HG03196 (cell line): Measurements from ENCODE around the gene KCTD10.
"Not testable (repeated sequence)": the region's sequence is repeated elsewhere in the genome, so short reads cannot be mapped to it uniquely, and the experiment has no call there.

Source experiments
- ATAC-seq: cut with Tn5 transposase; IDR thresholded peaks from one replicate; pipeline ENCODE4 v1.9.1; 2021; ENCODE audit not compliant: unreplicated experiment

Gene KCTD10

DNA sequence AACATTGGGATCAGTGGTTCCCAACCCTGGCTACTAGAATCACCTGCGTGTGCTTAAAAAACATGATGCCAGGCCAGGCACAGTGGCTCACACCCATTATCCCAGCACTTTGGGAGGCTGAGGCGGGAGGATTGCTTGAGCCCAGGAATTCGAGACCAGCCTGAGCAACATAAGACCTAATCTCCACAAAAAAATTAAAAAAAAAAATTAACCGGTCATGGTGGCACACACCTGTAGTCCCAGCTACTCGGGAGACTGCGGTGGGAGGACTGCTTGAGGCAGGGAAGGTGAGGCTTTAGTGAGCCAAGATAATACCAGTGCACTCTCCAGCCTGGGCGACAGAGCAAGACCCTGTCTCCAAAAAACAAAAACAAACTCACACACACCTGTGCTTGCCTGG lies 2.0 kb downstream of the KCTD10 start:
- ATAC-seq, result no peak

DNA sequence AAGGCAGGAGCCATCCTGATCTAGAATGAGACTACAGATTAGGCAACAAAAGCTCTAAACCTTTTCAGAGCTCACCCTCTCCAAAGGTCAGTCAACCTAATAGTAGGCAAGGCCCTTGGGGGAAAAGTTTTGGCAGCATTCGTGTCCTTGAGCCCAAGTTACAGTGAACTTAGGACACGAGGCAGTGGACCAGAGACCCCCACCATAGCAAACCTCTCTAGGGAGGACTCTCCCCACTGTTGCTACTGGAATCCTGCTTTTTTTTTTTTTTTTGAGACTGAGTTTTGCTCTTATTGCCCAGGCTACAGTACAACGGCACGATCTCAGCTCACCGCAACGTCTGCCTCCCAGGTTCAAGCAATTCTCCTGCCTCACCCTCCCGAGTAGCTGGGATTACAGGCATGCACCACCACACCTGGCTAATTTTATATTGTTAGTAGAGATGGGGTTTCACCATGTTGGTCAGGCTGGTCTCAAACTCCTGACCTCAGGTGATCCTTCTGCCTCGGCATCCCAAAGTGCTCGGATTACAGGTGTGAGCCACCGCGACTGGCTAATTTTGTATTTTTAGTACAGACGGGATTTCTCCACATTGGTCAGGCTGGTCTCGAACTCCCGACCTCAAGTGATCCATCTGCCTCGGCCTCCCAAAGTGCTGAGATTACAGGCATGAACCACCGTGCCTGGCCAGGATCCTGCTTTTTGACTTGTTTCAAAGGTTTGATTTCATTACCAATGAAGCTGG lies 3.4 kb downstream of the KCTD10 start:
- ATAC-seq, result not testable (repeated sequence)

DNA sequence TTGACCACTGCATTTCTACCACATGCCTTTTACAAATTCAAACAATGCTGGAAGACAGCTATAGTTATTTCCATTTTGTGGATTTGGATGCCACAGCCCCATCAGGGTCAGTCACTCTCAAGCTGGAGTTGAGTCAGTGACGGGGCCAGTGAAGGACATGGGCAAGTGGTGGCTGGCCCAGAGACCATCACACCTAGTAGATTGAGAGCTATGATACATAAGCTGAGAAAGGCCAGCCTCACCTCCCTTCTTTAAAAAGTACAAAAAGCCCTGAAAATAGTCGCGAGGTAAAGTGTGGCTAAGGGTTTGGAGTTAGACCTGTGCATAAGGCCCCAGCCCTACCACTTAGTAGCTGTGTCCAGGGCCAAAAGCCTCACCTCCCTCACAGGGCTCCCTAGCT lies 4.1 kb downstream of the KCTD10 start:
- ATAC-seq, result no peak

DNA sequence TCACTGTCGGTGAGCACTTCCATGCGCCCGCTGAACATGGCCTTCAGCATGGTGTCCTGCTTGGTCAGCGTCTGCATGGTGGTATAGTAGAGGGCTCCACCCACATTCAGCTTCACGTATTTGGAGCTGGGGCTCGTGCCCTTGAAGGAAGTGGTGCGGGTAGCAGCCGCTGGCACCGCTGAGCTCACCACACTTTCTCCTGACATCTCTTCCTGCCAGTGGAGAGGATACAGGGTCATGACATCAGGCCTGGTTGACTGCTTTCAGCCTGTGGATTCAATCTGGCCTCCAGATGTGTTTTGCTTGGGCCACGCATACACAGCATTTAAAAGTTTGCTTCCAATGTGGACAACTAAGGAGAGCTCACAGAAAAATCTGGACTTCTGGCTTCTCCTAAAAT lies 7.6 kb downstream of the KCTD10 start:
- no peak for ATAC-seq

DNA sequence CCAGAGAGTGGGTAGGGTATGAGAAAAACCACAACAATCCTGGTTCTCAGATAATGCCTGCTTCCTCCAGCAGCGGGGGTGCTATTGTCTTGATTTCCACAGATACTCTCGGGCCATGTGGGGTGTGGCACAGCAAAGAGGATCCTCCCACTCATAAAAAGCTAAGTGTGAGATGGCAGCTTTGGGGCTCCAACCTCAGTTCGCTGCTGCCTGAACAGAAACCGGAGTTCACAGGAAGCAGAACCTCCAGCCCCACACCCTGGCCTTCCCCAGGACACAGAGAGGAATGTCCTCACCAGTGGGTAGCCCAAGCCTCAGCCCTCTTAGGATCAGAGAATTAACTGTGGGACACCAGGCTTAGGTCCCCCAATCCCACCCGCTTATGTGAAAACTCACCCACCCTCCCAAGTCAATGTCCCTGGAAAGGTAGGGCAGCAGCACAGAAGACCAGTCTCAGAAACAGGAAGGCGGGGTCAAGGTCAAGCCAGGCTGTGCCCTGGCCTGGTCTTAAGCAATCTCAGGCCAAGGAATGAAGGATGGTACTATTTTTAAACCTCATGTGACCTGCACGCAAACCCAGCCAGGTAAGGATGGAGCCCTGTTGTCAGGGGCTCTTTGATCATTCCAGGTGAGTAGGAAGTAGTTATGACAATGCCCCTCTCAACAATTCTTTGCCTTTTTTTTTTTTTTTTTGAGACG lies 9.0 kb downstream of the KCTD10 start:
- ATAC-seq, result no peak

DNA sequence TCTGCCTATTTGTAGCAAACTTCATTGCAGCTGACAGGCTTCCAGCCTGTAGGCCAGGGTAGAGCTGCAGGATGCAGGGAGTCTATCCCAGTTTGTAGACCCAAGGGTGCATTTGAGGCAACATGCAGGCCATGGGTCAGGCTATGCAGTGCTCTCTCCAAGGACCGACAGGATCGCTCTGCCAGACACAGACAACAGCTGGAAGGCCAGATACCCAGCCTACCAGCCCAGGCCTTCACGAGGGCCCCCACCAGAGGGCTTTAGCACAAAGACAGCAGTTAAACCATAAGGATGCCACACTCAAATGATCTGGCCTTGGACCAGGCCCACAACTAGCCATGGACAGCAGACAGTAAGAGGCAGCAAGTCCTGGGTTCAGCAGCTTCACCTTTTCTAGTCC lies 10.3 kb downstream of the KCTD10 start:
- no peak for ATAC-seq

DNA sequence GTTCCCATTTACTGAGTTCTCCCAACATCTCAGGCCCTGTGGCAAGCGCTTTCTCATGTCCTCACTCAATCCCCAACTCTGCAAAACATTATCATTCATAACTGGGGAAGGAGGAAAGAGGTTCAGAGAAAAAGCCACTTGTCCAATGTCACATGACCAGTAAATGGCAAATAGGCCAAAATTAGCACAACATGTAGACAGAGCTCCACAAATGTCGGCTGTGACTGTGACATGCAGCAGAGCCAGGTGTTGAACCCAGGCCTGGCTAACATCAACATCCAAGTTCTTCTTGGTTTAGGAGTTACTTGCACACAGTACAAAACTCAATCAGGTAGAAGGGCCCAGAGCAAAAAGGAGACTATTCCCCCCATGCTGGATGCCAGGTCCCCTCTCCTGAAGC lies 10.8 kb downstream of the KCTD10 start:
- no peak for ATAC-seq

DNA sequence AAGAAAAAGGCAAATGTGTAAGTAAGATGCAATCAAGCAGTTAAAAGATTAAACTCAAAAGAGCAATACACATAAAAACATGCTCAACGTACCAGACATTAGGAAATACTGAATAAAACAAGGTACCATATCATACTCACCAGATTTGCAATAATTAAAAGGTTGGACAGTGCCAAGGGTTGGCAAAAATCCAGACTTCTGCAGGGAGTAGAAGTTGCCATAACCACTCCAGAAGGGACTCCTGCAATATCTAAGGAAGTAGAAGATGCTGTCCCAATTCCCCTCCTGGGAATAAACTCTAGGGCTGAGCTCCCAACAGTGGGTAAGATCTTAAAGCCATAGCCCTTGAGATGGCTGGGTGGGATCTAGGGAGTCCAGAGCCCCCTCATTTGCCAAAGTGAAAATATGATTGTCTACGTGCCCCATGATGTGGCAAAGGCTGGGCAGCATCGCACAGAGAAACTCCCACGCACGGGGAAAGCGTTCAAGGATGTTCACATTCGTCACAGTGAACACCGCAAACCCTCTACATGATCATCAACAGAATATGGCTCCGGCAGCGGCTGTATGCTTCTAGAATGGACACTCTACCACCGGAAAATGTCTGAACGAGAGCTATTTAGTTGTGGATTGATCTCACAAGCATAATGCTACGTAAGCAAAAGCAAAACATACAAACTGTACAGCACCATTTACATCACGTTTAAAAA lies 12.3 kb downstream of the KCTD10 start:
- ATAC-seq, result no peak

DNA sequence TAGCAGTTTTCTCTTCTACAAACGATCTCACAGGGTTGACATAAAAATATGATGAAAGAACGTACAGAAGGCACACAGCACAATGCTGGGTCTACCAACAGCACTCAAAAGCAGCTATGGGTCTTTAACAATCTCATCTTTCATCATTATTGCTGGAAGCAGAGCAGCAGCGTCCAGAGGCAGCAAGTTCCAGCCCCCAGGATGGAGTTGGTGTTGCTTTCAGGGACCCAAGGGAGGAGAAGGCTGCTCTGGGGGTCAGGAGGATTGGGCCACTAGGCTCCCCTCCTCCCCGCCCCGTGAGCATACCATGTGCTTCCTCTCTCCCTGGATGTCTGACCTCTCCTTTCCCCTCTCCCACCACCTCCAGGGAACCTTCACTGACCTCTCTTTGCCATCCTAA lies 13.3 kb downstream of the KCTD10 start:
- ATAC-seq, result no peak

DNA sequence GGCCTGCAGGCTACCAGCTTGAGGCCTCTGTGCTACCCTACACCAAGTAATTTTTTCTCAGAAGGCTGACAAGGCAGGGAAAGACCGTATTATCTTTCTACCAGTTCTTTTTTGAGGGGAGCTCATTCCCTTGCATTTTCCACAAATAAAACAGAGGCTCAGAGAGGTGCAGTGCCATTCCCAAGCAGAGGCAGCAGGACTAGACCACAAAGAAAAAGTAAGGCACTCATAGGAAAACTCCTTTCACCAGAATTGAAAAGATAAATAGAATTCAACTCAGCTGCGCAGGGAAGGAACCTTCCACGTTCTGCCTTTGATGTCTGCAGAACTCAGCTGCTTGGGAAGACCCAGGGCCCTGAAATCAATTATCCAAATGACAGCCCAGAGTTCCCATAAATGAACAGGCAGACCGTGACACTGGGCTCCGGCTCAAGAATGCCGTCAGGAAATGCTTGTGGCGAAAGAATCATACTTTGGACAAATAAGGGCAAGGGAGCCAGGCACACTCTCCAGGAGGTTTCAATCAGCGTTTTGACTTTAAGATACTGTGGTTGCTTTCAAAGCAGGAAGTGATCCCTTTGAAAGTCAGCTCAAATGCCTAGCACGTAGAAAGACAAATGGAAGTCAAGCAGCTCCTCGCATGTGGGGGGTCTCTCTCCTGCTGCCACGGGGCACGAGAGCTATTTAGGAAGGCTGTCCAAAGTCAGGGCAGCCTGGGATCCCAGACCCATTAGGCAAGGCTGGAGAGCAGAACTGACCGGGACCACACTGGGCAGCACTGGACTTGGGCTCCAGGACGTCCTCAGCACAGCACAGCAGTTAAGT lies 14.0 kb downstream of the KCTD10 start:
- no peak for ATAC-seq

DNA sequence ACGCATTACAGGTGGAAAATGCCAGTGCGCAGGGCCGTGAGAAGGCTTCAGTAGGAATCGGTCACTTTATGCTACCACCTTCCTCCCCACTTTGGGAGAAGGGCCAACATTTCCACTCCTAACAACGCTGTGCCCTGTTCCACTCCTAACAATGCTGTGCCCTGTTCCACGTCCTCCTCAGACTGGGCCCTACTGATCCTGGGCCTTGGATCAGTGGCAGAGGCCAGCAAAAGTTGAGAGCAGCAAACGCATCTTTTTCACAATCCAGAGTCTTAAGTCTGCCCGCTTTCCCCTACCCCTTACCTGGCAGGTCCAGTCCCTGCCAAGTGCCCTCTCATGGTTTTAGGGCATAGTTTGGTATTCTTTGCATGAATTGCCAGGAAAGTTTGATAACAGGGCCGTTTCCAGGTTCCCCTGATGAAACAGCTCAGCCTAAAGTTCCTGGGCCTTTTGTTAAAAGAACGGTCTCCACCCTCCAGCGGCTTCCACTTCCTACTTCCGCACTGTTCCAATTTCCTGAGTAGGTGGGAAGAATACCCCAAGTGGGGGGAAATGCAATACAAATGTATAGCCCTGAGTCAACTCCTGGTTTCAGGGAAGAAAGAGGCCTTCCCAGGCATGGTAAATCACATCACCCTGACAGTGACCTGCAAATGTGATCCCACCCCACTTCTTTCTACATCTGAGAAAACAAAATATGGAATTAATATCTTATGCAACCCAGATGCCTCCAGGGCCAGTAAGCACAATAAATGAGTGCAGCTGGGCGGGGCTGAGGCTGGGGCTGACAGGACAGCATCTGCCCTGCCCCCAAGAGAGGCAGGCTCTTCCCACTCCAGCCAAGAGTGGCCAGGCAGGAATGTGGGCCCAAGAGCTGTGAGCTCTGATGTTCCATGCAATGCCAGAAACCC lies 15.0 kb downstream of the KCTD10 start:
- ATAC-seq, result no peak

DNA sequence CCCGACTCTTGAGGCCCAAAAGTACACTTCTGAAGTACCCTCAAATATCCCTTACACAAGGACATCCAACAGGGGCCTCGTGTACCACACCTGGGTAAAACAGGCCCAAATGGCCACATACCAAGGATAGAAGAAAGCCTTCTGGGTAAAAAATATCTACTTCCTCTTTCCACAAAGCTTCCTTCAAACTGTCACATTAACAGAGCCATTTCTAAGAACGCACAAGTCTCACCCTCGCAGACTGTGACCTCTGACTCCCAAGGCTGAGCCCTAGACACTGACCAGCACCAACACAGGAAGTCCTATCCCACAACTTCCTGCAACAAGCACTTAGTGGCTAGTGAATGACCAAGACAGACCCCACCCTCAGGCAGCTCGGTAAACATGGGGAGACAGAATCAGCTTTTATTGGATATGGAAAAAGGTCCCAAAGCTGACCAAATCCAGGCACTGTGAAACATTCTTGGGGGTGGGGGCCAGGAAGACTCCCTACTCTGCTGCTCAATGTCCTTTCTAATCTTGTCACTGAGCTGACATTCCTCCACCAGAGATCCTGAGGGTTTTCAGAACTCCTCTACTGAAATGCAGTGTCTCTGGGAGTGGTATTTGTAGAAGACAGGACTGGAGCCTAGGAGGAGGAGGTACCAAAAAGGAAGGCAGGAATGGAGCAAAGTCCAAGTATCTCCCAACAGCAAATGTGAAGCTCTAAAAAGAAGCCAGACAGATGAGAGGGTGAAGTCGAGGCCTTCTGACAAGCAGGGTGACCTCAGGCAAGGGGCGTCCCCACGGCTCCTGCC lies 15.9 kb downstream of the KCTD10 start:
- ATAC-seq, result no peak

DNA sequence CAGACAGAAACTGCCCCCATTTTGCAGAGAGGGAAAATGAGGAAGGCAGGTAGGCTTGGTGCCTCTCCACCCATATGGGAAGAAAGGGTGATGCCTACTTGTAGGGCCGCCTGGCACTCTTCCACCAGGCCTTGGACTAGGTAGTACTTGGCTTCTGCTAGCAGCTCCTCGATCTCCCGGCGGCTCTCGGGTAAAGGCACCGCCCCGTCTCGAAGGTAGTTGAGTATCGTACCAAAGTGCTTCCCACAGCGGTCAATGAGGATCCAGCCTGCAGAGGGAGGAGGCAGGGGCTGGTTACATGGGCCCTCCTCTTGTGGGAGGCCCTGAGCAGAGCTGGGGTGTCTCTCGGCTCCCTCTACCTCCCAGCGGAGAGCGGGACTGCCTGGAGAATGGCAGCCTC lies 16.6 kb downstream of the KCTD10 start:
- ATAC-seq, result no peak

DNA sequence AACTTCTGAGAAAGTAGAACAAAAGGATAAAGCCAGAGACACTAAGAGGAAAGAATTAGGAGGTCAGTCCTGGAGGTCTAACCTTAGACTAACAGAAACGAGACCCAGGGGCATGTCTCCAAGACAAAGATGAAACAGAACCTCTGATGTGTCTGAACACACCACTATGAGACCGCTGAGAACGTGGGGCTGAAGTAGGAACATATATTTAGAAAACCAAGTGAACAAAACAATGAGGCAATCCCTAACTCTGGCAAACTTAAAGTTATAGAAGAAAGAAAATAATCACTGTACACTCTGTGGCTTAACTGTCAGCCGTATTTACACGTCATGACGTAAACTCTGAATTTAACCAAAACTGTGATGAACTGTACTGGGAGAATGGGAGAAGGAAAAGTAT lies 17.9 kb downstream of the KCTD10 start:
- no peak for ATAC-seq

DNA sequence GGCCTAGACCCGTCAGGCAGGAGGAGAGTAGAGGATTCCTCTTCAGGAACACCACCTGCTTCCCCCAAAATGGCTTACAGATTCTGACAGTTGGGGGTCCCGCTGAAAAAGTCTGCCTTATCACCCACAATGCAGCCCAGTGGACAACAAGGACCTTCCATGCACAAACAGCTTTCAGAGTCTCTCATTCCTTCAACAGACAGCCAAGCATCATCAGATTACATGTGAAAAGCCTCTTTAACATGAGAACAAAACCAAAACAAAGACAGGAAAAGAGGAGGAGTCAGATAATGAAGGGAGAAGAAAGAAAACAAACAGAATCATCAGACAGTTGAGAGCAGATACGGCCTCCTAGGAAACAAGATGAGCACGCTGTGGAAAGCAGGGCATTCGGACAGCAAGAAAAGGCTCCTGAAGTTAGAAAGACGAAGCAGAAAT lies 18.3 kb downstream of the KCTD10 start:
- ATAC-seq, result no peak

DNA sequence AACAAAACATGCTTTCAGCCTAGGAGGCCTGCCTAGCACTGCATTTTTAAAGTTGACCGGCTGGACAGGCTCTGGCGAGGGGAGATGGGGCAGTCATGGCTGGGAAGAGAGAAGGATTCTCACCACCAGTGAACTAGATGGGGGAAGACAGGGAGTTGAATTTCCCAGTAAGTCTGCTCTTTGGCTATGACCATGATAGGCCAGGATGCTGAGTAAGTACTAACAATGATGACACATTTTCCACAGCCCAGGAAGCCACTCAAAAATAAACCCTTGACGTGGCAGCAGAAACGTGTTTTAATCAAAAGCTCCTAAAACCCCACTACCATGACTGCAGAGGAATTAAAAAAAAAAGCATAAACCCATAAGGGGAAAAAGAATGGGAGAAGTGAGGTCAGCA lies 19.0 kb downstream of the KCTD10 start:
- no peak for ATAC-seq

DNA sequence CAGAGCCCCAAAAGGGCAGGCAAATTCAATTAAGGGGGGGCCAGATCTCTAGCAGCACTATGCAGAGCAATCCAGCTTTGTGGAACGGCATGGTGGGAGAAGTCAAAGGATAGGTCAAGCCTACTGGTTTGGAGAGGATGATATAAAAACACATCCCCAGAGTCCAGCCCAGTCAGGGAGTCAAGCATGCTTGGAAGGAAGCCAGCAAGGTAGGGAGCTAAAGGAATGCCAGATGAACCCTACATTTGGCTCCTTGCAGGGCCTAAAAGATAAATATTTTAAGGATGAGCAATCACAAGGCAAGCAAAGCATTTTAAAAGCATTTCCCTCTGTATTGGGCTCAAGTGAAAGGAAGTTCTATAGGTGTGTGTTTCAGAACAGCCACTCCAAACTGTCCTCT lies 21.4 kb downstream of the KCTD10 start:
- ATAC-seq, result no peak

DNA sequence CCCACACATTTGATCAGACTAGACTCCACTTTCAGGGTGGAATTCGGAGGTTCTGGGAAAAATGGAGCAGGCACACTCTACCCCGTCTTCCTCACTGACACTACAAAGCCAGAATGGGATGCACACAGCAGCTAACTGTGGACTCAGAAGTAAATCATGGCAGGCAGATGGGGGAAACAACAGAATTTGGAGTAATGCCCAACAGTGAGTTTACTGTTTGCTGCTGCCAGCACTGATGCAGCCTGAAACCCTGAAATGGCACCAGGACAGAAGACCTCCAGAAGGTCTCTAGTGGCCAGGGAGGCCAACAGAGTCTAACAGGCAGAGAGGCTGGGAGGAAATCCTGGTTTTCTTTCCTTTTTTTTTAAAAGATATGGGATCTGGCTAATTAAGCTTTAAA lies 24.6 kb downstream of the KCTD10 start:
- no peak for ATAC-seq

DNA sequence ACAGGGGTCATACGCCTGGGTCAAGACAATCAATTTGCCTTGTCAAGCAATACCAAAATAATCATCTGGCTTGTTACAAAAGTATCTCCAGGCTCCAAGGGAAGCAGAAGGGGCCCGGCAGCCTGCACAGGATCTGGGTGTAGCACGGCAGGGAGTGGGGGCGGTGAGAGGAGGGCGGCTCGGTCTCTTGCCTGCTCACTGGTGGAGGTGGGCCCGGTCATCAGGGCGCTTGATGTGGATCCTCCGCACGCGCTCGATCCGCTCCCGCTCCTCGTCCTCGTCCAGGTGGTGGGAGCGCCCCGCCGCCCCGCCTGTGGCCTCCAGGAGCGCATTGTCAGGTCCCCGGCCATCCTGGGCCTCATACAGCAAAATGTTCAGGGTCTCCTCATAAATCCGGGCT lies 25.7 kb downstream of the KCTD10 start:
- ATAC-seq, result no peak
